CD4-positive, alpha-beta T cell treated with Interleukin-10 for 1 hour (primary cell): ENCODE measurements around the gene PCDHGB1.
"Not testable (repeated sequence)": the region's sequence is repeated elsewhere in the genome, so short reads cannot be mapped to it uniquely, and the experiment has no call there.

Source experiments
- DNase-seq: peaks from one replicate; pipeline ENCODE4 v3.0.0-alpha.2; 2020

The PCDHGB1 gene

DNA sequence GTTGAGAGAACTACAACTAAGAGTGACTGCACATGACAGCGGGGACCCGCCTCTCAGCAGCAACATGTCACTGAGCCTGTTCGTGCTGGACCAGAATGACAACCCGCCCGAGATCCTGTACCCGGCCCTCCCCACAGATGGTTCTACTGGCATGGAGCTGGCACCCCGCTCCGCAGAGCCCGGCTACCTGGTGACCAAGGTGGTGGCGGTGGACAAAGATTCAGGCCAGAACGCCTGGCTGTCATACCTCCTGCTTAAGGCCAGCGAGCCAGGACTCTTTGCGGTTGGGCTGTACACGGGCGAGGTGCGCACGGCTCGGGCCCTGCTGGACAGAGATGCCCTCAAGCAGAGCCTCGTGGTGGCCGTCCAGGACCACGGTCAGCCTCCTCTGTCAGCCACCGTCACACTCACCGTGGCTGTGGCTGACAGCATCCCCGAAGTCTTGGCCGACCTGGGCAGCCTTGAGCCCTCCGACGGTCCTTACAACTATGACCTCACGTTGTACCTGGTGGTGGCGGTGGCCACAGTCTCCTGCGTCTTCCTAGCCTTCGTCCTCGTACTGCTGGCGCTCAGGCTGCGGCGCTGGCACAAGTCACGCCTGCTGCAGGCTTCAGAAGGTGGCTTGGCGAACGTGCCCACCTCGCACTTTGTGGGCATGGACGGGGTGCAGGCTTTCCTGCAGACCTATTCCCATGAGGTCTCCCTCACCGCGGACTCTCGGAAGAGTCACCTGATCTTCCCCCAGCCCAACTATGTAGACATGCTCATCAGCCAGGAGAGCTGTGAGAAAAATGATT, 34.8 kb downstream of the PCDHGB1 start:
- no peak for DNase-seq

DNA sequence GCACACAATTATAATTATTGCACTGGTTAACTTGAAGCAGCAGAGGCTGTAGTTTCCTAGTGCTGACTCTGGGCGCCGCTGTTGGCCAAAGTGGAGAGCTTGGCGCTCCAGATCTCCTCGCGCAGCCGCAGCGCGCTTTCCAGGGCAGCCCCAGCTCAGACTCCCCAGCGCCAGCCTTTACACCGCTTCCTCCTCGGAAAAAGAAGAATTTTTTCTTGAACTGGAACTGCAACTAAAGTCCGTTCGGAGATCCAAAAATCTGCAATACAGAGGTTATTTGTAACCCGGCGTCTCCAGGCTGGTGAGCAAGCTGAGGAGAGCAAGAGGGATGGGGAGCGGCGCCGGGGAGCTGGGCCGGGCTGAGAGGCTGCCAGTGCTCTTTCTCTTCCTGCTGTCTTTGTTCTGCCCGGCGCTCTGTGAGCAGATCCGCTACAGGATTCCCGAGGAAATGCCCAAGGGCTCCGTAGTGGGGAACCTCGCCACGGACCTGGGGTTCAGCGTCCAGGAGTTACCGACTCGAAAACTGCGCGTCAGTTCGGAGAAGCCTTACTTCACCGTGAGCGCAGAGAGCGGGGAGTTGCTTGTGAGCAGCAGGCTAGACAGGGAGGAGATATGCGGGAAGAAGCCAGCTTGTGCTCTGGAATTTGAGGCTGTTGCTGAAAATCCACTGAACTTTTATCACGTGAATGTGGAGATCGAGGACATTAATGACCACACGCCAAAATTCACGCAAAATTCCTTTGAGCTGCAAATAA, 37.8 kb downstream of the PCDHGB1 start, which contains the start of gene PCDHGB4:
Gene PCDHGB4 (plus strand): TSS at position 142 of the 755 bp plus-strand sequence. CDS start 187 bp downstream, at position 329.
- DNase-seq = peak; percentile 42

DNA sequence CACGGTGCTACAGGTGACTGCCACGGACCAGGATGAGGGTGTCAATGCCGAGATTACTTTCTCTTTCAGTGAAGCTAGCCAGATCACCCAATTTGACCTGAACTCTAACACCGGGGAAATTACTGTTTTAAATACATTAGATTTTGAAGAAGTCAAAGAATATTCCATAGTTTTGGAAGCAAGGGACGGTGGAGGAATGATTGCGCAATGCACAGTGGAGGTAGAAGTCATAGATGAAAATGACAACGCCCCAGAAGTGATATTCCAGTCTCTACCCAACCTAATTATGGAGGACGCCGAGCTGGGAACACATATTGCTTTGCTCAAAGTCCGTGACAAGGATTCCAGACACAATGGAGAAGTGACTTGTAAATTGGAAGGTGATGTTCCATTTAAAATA, 38.8 kb downstream of the PCDHGB1 start:
- no peak for DNase-seq

DNA sequence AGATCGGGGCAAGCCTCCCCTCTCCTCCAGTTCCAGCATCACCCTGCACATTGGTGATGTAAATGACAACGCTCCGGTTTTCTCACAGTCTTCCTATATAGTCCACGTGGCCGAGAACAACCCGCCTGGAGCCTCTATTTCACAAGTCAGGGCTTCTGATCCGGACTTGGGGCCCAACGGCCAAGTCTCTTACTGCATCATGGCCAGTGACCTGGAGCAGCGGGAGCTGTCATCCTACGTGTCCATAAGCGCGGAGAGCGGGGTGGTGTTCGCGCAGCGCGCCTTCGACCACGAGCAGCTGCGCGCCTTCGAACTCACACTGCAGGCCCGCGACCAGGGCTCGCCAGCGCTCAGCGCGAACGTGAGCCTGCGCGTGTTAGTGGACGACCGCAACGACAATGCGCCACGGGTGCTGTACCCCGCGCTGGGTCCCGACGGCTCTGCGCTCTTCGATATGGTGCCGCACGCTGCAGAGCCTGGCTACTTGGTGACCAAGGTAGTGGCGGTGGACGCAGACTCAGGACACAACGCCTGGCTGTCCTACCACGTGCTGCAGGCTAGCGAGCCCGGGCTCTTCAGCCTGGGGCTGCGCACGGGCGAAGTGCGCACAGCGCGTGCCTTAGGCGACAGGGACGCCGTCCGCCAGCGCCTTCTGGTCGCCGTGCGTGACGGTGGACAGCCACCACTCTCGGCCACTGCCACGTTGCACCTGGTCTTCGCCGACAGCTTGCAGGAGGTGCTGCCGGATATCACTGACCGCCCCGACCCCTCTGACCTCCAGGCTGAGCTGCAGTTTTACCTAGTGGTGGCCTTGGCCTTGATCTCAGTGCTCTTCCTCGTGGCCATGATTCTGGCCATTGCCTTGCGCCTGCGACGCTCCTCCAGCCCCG, 39.5 kb downstream of the PCDHGB1 start:
- DNase-seq = no peak

DNA sequence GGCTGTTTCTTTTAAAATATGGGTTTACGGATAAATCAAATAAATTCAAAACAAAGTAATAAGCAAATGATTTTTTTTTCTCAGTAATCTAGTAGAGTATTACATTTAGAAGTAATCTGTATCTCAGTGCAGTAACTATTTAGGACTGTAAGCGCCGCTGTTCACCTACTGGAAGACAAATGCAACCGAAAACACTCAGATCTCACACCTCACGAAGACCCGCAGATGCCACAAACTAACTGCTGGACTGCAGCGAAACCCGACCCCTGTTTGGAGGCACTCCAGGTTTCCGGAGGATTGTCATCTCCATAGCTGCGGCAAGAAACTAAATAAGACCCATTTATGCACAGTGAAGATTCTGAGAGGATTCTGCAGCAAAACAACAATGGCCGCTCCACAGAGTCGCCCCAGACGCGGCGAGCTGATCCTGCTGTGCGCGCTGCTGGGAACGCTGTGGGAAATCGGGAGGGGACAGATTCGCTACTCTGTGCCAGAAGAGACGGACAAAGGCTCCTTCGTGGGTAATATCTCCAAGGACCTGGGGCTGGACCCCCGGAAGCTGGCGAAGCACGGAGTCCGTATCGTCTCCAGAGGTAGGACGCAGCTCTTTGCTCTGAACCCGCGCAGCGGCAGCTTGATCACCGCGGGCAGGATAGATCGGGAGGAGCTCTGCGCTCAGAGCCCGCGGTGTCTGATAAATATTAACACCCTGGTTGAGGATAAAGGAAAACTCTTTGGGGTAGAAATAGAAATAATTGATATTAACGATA, 42.7 kb downstream of the PCDHGB1 start, which contains the start of gene PCDHGA8:
Gene PCDHGA8 (plus strand): TSS at position 205 of the 770 bp plus-strand sequence. CDS start 181 bp downstream, at position 386.
- no peak for DNase-seq

DNA sequence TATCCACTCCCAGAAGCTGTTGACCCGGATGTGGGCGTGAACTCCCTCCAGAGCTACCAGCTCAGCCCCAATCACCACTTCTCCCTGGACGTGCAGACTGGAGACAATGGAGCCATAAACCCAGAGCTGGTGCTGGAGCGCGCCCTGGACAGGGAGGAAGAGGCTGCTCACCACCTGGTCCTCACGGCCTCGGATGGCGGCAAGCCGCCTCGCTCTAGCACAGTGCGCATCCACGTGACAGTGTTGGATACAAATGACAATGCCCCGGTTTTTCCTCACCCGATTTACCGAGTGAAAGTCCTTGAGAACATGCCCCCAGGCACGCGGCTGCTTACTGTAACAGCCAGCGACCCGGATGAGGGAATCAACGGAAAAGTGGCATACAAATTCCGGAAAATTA, 43.4 kb downstream of the PCDHGB1 start:
- no peak for DNase-seq

DNA sequence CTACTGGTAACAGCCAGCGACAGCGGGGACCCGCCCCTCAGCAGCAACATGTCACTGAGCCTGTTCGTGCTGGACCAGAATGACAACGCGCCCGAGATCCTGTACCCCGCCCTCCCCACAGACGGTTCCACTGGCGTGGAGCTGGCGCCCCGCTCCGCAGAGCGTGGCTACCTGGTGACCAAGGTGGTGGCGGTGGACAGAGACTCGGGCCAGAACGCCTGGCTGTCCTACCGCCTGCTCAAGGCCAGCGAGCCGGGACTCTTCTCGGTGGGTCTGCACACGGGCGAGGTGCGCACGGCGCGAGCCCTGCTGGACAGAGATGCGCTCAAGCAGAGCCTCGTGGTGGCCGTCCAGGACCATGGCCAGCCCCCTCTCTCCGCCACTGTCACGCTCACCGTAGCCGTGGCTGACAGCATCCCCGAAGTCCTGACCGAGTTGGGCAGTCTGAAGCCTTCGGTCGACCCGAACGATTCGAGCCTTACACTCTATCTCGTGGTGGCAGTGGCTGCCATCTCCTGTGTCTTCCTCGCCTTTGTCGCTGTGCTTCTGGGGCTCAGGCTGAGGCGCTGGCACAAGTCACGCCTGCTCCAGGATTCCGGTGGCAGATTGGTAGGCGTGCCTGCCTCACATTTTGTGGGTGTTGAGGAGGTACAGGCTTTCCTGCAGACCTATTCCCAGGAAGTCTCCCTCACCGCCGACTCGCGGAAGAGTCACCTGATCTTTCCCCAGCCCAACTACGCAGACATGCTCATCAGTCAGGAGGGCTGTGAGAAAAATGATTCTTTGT, 44.7 kb downstream of the PCDHGB1 start:
- not testable (repeated sequence) for DNase-seq

DNA sequence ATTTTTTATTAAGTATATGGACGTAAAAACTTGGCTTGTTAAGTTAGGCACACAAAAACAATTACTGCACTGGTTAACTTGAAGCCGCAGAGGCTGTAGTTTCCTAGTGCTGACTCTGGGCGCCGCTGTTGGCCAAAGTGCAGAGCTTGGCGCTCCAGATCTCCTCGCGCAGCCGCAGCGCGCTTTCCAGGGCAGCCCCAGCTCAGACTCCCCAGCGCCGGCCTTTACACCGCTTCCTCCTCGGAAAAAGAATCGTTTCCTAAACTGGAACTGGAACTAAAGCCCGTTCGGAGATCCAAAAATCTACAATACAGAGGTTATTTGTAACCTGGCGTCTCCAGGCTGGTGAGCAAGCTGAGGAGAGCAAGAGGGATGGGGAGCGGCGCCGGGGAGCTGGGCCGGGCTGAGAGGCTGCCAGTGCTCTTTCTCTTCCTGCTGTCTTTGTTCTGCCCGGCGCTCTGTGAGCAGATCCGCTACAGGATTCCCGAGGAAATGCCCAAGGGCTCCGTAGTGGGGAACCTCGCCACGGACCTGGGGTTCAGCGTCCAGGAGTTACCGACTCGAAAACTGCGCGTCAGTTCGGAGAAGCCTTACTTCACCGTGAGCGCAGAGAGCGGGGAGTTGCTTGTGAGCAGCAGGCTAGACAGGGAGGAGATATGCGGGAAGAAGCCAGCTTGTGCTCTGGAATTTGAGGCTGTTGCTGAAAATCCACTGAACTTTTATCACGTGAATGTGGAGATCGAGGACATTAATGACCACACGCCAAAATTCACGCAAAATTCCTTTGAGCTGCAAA, 48.1 kb downstream of the PCDHGB1 start, which contains the start of gene PCDHGB5:
Gene PCDHGB5 (plus strand): TSS at position 192 of the 796 bp plus-strand sequence. CDS start 181 bp downstream, at position 373.
- DNase-seq = peak; percentile 44

DNA sequence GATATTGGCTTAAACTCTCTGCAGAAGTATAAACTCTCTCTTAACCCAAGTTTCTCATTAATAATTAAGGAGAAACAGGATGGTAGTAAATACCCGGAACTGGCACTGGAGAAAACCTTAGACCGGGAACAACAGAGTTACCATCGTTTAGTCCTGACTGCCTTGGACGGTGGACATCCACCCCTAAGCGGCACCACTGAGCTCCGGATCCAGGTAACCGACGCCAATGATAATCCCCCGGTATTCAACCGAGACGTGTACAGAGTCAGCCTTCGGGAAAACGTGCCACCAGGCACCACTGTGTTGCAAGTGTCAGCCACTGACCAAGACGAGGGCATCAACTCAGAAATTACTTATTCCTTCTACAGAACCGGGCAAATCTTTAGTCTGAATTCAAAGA, 48.7 kb downstream of the PCDHGB1 start:
- DNase-seq = no peak

DNA sequence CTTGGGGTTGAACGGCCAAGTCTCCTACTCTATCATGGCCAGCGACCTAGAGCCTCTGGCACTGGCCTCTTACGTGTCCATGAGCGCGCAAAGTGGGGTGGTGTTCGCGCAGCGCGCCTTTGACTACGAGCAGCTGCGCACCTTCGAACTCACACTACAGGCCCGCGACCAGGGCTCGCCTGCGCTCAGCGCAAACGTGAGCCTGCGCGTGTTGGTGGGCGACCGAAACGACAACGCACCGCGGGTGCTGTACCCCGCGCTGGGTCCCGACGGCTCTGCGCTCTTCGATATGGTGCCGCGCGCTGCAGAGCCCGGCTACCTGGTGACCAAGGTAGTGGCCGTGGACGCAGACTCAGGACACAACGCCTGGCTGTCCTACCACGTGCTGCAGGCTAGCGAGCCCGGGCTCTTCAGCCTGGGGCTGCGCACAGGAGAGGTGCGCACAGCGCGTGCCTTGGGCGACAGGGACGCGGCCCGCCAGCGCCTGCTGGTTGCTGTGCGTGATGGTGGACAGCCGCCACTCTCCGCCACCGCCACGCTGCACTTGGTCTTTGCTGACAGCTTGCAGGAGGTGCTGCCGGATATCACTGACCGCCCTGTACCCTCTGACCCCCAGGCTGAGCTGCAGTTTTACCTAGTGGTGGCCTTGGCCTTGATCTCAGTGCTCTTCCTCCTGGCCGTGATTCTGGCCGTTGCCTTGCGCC, 49.8 kb downstream of the PCDHGB1 start:
- no peak for DNase-seq
